ENCODE data around the gene FIGN. TPM values are rescaled to one million over a fixed set of nuclear protein-coding genes. Genes with fewer than 3 reads are reported as not detected.

Gene FIGN
- total and polyA plus RNA-seq, 2 of the 13 experiments (the other 11 are each of a cell fraction or from before 2014, with no cell fraction given), result 6.6 to 6.7 TPM

- no peaks in the 10 kb centered on the region for H3K27me3 ChIP-seq (ENCODE audit: control insufficient read depth in 1 of 2, insufficient read depth in 2 of 2, low read length in 2 of 2)
- FAIRE-seq (no peak), ATAC-seq (no peak), DNase-seq (ENCODE audit: low spot score) (no peak)
- no peaks in the 10 kb centered on the region for H3K9me3 ChIP-seq (ENCODE audit: low read length)
- peaks cover 7% of the 10 kb centered on the region for H3K4me1 ChIP-seq (ENCODE audit: insufficient read depth, low read length)
- no peak overlapping the region for H3K27ac ChIP-seq (ENCODE audit: extremely low read length, insufficient read depth, low read length)
- 96% methylated on average over 6 of the region's 6 CpGs for WGBS (ENCODE audit: low lambda C conversion rate)
- in situ Hi-C loops (cut with HindIII; ENCODE audit: extremely low pct_ligation_motif_present, low pct_unique_long_range_greater_than_20kb), result no loop called here
- TF ChIP-seq MAFG (CRISPR knock-in tag; IDR thresholded peaks at IDR 0.05) (no peak), ZKSCAN8 (CRISPR knock-in tag; IDR thresholded peaks at IDR 0.05; ENCODE audit: borderline replicate concordance) (no peak), MED1 (CRISPR knock-in tag; IDR thresholded peaks at IDR 0.05) (no peak), FOXO4 (CRISPR knock-in tag; conservative IDR thresholded peaks at IDR 0.05) (no peak), ZNF576 (CRISPR knock-in tag; IDR thresholded peaks at IDR 0.05) (no peak), ZNF281 (CRISPR knock-in tag; IDR thresholded peaks at IDR 0.05; ENCODE audit: borderline replicate concordance) (no peak), RAD21 (CRISPR knock-in tag; IDR thresholded peaks at IDR 0.05) (no peak), PTBP1 (IDR thresholded peaks at IDR 0.05; ENCODE audit: low read depth, low read length, poor library complexity, severe bottlenecking) (no peak), ZNF7 (CRISPR knock-in tag; IDR thresholded peaks at IDR 0.05) (no peak), FOXA3 (CRISPR knock-in tag; IDR thresholded peaks at IDR 0.05) (no peak), KDM4B (CRISPR knock-in tag; IDR thresholded peaks at IDR 0.05) (no peak), TSC22D2 (CRISPR knock-in tag; IDR thresholded peaks at IDR 0.05; ENCODE audit: borderline replicate concordance) (no peak), PPARG (CRISPR knock-in tag; conservative IDR thresholded peaks at IDR 0.05) (no peak)
- H3K36me3 ChIP-seq (replicated peaks in 1 of 2; ENCODE audit: control insufficient read depth in 1 of 2, insufficient read depth in 2 of 2, low read length in 2 of 2), result no peaks in the 10 kb centered on the region; a peak in 1 of 5 replicates
- H2AFZ ChIP-seq (ENCODE audit: low read length), result no peak overlapping the region
- intact Hi-C loops (cut with micrococcal nuclease; ENCODE audit: unreplicated experiment), result no loop called here
- H3K4me2 ChIP-seq (ENCODE audit: low read depth, low read length), result no peak overlapping the region
- H3K9ac ChIP-seq (ENCODE audit: insufficient read depth, low read depth, low read length), result no peak overlapping the region
- BruUV-seq (replicated peaks), result no TSS peak
- H3K4me3 ChIP-seq (replicated peaks in 1 of 3; ENCODE audit: insufficient read depth in 1 of 3, low read depth in 2 of 3, low read length in 3 of 3), result no peak overlapping the region
- ChIA-PET POLR2A (no interaction called here), CTCF (ENCODE audit: low intra/inter-chr PET ratio, low total read pairs) (no interaction called here)
- no peaks in the 10 kb centered on the region for H3K79me2 ChIP-seq (ENCODE audit: insufficient read depth, low read length)
- no peaks in the 10 kb centered on the region for H4K20me1 ChIP-seq (ENCODE audit: insufficient read depth, low read length)
Observed at GRCh38 chr2:163637871-163638270, 97.9 kb downstream of the FIGN start.

Data from HepG2 (cell line).